Stimulated activated CD4-positive, alpha-beta T cell treated with anti-CD3 and anti-CD28 coated beads, Interleukin-15, amount 100 ng/mL, for 24 hours (primary cell): Measurements from ENCODE around the gene RCN2.
A peak's percentile ranks its signal among the peaks of the same experiment; 100 is the strongest.
"Not testable (repeated sequence)": the region's sequence is repeated elsewhere in the genome, so short reads cannot be mapped to it uniquely, and the experiment has no call there.

Experiments used
- DNase-seq: peaks from one replicate; pipeline ENCODE4 v3.0.0-alpha.2; 2020

Gene RCN2

GRCh38 chr15:76931397-76932134, at the start of gene RCN2:
Gene RCN2 (plus strand): TSS chr15:76931749. CDS start chr15:76931842, 93 bp downstream.
- peak; percentile 97 for DNase-seq

GRCh38 chr15:76885212-76885611, 46.3 kb upstream of the RCN2 start:
- no peak for DNase-seq

GRCh38 chr15:76887280-76888141, 44.0 kb upstream of the RCN2 start:
- not testable (repeated sequence) for DNase-seq

- not testable (repeated sequence) for DNase-seq
Observed at GRCh38 chr15:76892836-76893235, 38.7 kb upstream of the RCN2 start.

- DNase-seq: no peak
Observed at GRCh38 chr15:76894174-76894573, 37.4 kb upstream of the RCN2 start.

- no peak for DNase-seq
Observed at GRCh38 chr15:76898102-76898501, 33.4 kb upstream of the RCN2 start.

GRCh38 chr15:76899176-76899930, 32.2 kb upstream of the RCN2 start:
- not testable (repeated sequence) for DNase-seq

GRCh38 chr15:76899931-76900310, 31.6 kb upstream of the RCN2 start:
- not testable (repeated sequence) for DNase-seq

- DNase-seq: no peak
Observed at GRCh38 chr15:76901965-76902364, 29.6 kb upstream of the RCN2 start.

GRCh38 chr15:76903251-76903681, 28.3 kb upstream of the RCN2 start:
- no peak for DNase-seq

GRCh38 chr15:76904461-76905012, 27.0 kb upstream of the RCN2 start:
- peak; percentile 20 for DNase-seq

- DNase-seq: peak; percentile 96
Observed at GRCh38 chr15:76905013-76905839, 26.3 kb upstream of the RCN2 start, which contains the start of gene SCAPER. Gene SCAPER (minus strand): TSS chr15:76905340. CDS start chr15:76883817, 21,523 bp downstream.

- DNase-seq: no peak
Observed at GRCh38 chr15:76905855-76906254, 25.7 kb upstream of the RCN2 start.

GRCh38 chr15:76912430-76912829, 19.1 kb upstream of the RCN2 start:
- DNase-seq: no peak

- no peak for DNase-seq
Observed at GRCh38 chr15:76913737-76914136, 17.8 kb upstream of the RCN2 start.

- no peak for DNase-seq
Observed at GRCh38 chr15:76916369-76916768, 15.2 kb upstream of the RCN2 start.

- no peak for DNase-seq
Observed at GRCh38 chr15:76928201-76928600, 3.3 kb upstream of the RCN2 start.

GRCh38 chr15:76929011-76929760, 2.4 kb upstream of the RCN2 start:
- DNase-seq: no peak

- DNase-seq: no peak
Observed at GRCh38 chr15:76930831-76931396, 635 bp upstream of the RCN2 start.

- no peak for DNase-seq
Observed at GRCh38 chr15:76932135-76932966, 802 bp downstream of the RCN2 start.
